ENCODE measurements around the gene IVNS1ABP.

DNA sequence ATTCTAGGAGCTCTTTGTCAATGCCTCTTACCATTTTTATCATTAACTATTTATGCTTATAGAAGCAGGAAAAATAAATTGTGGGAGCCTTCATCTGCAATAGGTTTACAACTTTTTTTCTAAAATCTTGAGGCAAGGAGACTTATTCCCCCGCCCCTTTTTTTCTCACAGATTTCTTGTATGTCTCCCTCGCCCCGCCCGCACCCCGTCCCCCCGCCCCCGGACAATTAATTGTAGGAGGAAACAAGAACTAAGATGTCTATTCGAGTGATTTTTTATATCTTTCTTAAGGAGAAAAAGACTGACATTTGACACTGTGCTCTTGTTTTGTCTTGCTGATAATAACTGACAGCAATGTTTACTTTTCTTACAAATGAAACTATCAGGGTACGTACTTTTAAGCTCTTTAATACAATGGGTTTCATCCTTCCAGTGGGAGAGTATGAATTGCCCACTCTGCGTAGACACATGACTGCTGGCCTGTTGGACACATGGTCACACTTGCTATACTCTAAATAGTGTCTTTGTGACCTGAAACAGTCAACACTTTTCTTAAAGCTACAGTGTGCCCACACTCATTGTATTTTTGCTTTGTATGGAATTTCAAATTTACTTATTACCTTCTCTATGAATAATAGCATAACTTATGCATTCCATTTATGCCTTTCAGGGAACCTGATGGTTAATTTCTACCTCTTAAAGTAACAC lies 1.5 kb upstream of the IVNS1ABP start:
- TF ChIP-seq, protein P1, sequence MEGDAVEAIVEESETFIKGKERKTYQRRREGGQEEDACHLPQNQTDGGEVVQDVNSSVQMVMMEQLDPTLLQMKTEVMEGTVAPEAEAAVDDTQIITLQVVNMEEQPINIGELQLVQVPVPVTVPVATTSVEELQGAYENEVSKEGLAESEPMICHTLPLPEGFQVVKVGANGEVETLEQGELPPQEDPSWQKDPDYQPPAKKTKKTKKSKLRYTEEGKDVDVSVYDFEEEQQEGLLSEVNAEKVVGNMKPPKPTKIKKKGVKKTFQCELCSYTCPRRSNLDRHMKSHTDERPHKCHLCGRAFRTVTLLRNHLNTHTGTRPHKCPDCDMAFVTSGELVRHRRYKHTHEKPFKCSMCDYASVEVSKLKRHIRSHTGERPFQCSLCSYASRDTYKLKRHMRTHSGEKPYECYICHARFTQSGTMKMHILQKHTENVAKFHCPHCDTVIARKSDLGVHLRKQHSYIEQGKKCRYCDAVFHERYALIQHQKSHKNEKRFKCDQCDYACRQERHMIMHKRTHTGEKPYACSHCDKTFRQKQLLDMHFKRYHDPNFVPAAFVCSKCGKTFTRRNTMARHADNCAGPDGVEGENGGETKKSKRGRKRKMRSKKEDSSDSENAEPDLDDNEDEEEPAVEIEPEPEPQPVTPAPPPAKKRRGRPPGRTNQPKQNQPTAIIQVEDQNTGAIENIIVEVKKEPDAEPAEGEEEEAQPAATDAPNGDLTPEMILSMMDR (IDR thresholded peaks at IDR 0.05; ENCODE audit: extremely low read depth in 1 of 2, insufficient read depth in 1 of 2, low read depth in 1 of 2, low read length in 2 of 2): no peak
- TF ChIP-seq POLR2A (IDR thresholded peaks at IDR 0.05; ENCODE audit: low read depth, low read length): no peak
- TF ChIP-seq EZH2 (IDR thresholded peaks at IDR 0.05; ENCODE audit: borderline replicate concordance, low read depth, low read length, severe bottlenecking): no peak
- no peak for TF ChIP-seq MYC (IDR thresholded peaks at IDR 0.05; ENCODE audit: low read depth, low read length)
- no peak for TF ChIP-seq FOS (IDR thresholded peaks at IDR 0.05; ENCODE audit: borderline replicate concordance, insufficient read depth, low read length)
- TF ChIP-seq JUN (IDR thresholded peaks at IDR 0.05; ENCODE audit: borderline replicate concordance, insufficient read depth, insufficient read length, low read depth): no peak
- TF ChIP-seq POLR2AphosphoS5 (IDR thresholded peaks at IDR 0.05; ENCODE audit: insufficient read depth, low read depth, low read length): no peak
- no peak for TF ChIP-seq GATA2 (IDR thresholded peaks at IDR 0.05; ENCODE audit: insufficient read depth, insufficient read length, low read depth, low read length)

All from endothelial cell of umbilical vein (primary cell).